Tibial nerve (tissue), 4 donors: ENCODE data around the gene DPM3. TPM values are rescaled to one million over a fixed set of nuclear protein-coding genes. Genes with fewer than 3 reads are reported as not detected.
A peak's percentile ranks its signal among the peaks of the same experiment; 100 is the strongest.

Experiments used
- DNase-seq, 2 donors: peaks; one replicate each; pipeline ENCODE4 v3.0.0-alpha.2; 2019; ENCODE audit warnings: low spot score in 2 of 2
- H3K27ac ChIP-seq, 4 donors: fragments of 200-600 bp; sonication (generic) in 3 of 4; one replicate each; pipeline ENCODE4 v1.5.1; 2017 to 2019; ENCODE audit warnings: mild to moderate bottlenecking in 1 of 4
- H3K27me3 ChIP-seq, 2 donors: fragments of 200-600 bp; sonication (generic) in 1 of 2; one replicate each; pipeline versions ENCODE4 v1.5.1 to v1.6.0; 2017 to 2019
- H3K36me3 ChIP-seq, 3 donors: fragments of 200-600 bp; sonication (generic); one replicate each; pipeline ENCODE4 v1.5.1; 2018 to 2019
- H3K4me1 ChIP-seq, 4 donors: fragments of 200-600 bp; sonication (generic) in 3 of 4; one replicate each; pipeline ENCODE4 v1.5.1; 2017 to 2019
- H3K4me3 ChIP-seq, 4 donors: fragments of 200-600 bp; sonication (generic) in 3 of 4; one replicate each; pipeline ENCODE4 v1.5.1; 2017 to 2019; ENCODE audit warnings: mild to moderate bottlenecking in 1 of 4, moderate library complexity in 1 of 4
- H3K9me3 ChIP-seq, 4 donors: fragments of 200-600 bp; sonication (generic) in 3 of 4; one replicate each; pipeline ENCODE4 v1.5.1; 2017 to 2019
- EP300 ChIP-seq, 2 donors: sonication (generic); formaldehyde crosslinking; IDR thresholded peaks; one replicate each; pipeline ENCODE4 v1.6.1; 2017; ENCODE audit warnings: antibody characterized with exemption in 2 of 2, mild to moderate bottlenecking in 1 of 2
- POLR2A ChIP-seq, 2 donors: fragments of 450-650 bp; IDR thresholded peaks; one replicate each; pipeline ENCODE4 v1.6.1; 2017; ENCODE audit warnings: antibody characterized with exemption in 2 of 2, mild to moderate bottlenecking in 2 of 2, moderate library complexity in 2 of 2
- WGBS, 2 donors: methylation state at CpG; one replicate each; pipeline ENCODE4 v1.1.5; 2018; 5-methylcytosine and 5-hydroxymethylcytosine counted together
- total RNA-seq, 4 donors: library from RNA; depleted of rRNA; stranded (reverse); fragments of >200 nt; gene quantifications; one replicate each; pipeline ENCODE4 v1.1.0, GENCODE V29; 2016
- TF ChIP-seq, protein P1 (sequence below), 5 experiments: fragments of 200-600 bp in 3 of 5; fragments of 450-650 bp in 2 of 5; sonication (generic) in 3 of 5; IDR thresholded peaks; one replicate each; pipeline ENCODE4 v1.5.1; 2016 to 2019; ENCODE audit warnings: antibody characterized with exemption in 5 of 5, mild to moderate bottlenecking in 3 of 5, moderate library complexity in 2 of 5

Gene DPM3
- total RNA-seq, 4 donors from 2014 or later, result 74.7 to 115 (median 95.6) TPM

GRCh38 chr1:155125946-155126555 is 14.3 kb downstream of the DPM3 start:
- peaks cover 0 to 2% (median 0%) of the 10 kb centered on the region in 3 donors for H3K36me3 ChIP-seq
- DNase-seq, result peak; percentile 54 to 58
- TF ChIP-seq EP300 (IDR thresholded peaks at IDR 0.05) (peak; percentile 16 to 66), POLR2A (IDR thresholded peaks at IDR 0.05) (peak; percentile 8 to 38)
- TF ChIP-seq, protein P1, sequence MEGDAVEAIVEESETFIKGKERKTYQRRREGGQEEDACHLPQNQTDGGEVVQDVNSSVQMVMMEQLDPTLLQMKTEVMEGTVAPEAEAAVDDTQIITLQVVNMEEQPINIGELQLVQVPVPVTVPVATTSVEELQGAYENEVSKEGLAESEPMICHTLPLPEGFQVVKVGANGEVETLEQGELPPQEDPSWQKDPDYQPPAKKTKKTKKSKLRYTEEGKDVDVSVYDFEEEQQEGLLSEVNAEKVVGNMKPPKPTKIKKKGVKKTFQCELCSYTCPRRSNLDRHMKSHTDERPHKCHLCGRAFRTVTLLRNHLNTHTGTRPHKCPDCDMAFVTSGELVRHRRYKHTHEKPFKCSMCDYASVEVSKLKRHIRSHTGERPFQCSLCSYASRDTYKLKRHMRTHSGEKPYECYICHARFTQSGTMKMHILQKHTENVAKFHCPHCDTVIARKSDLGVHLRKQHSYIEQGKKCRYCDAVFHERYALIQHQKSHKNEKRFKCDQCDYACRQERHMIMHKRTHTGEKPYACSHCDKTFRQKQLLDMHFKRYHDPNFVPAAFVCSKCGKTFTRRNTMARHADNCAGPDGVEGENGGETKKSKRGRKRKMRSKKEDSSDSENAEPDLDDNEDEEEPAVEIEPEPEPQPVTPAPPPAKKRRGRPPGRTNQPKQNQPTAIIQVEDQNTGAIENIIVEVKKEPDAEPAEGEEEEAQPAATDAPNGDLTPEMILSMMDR (IDR thresholded peaks at IDR 0.05), result no peak
- H3K9me3 ChIP-seq, result no peaks in the 10 kb centered on the region
- no peaks in the 10 kb centered on the region for H3K27me3 ChIP-seq
- H3K4me3 ChIP-seq, result peak overlapping the region; percentile 62 to 74 (median 64)
- peaks cover 0 to 60% (median 22%) of the 10 kb centered on the region in 4 donors for H3K4me1 ChIP-seq
- H3K27ac ChIP-seq, result peak overlapping the region; percentile 84 to 99 (median 88)
- WGBS, 2 donors, result 23 to 29% methylated on average over 27 to 48 of the region's 53 CpGs

- WGBS, 2 donors, result 51 to 65% methylated on average over 11 of the region's 11 CpGs
- no peak overlapping the region for H3K4me3 ChIP-seq
- no peaks in the 10 kb centered on the region for H3K36me3 ChIP-seq
- H3K27me3 ChIP-seq, result no peaks in the 10 kb centered on the region
- peak overlapping the region; percentile 84 to 99 (median 88) for H3K27ac ChIP-seq
- no peak for DNase-seq
- H3K4me1 ChIP-seq, result peaks cover 0 to 55% (median 22%) of the 10 kb centered on the region in 4 donors
- no peaks in the 10 kb centered on the region for H3K9me3 ChIP-seq
- TF ChIP-seq, protein P1 (IDR thresholded peaks at IDR 0.05), result no peak
- no peak for TF ChIP-seq POLR2A (IDR thresholded peaks at IDR 0.05)
- no peak for TF ChIP-seq EP300 (IDR thresholded peaks at IDR 0.05)
Measured at GRCh38 chr1:155125511-155125945, 14.8 kb downstream of the DPM3 start.

DNA sequence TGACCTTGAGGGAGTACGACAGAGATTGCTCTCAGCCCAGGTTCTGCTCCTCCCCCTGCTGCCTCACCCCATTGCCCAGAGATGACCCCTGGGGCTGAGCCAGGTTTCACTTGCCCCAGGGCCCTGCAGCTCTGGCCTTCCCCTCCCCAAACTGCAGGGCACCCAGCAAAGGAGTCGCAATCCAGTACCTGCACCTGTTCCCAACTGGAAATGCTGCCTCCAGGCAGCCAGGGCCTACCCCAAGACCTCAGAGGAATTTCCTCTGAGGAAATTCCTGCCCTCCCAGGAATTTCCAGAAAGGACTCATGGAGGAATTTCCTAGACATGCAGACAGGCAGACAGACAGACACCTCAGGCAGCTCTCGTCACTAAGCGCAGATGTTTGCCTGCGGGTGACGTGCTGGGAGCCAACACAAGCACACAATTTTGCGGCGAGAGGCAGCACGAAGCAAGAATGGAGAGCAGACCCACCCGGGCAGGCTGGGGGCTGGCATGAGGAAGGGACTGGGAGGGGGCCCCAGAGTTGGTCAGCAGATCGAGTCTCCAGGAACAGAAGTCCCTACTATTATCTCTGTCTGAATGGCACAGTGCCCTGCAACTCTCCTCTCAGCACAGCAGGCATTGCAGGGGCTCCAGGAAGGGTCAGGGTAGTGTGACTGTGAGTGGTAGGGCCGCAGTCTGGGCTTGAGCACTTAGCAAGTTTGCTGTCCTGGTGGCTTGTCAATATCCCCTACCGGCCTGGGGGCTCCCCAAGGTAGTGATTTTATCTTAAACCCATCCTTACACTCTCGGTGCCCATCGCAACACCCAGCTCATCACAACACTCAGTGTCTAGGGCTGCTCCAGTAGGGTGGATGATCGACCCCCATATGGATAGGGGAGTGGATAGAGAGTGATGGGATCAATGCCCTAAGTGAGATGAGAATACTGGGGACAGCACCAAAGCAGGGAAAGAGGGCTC is 15.5 kb downstream of the DPM3 start:
- Histone ChIP-seq H3K4me3 (no peak overlapping the region), H3K36me3 (no peaks in the 10 kb centered on the region), H3K4me1 (peaks cover 0 to 48% (median 19%) of the 10 kb centered on the region in 4 donors), H3K27me3 (no peaks in the 10 kb centered on the region), H3K9me3 (no peaks in the 10 kb centered on the region), H3K27ac (peak overlapping the region in 3 of 4 donors; percentile 17 to 99 (median 90))
- WGBS, 2 donors, result 71 to 79% methylated on average over 16 of the region's 16 CpGs
- no peak for DNase-seq
- TF ChIP-seq POLR2A (IDR thresholded peaks at IDR 0.05), result no peak
- TF ChIP-seq EP300 (IDR thresholded peaks at IDR 0.05), result no peak
- TF ChIP-seq, protein P1 (IDR thresholded peaks at IDR 0.05), result no peak

DNA sequence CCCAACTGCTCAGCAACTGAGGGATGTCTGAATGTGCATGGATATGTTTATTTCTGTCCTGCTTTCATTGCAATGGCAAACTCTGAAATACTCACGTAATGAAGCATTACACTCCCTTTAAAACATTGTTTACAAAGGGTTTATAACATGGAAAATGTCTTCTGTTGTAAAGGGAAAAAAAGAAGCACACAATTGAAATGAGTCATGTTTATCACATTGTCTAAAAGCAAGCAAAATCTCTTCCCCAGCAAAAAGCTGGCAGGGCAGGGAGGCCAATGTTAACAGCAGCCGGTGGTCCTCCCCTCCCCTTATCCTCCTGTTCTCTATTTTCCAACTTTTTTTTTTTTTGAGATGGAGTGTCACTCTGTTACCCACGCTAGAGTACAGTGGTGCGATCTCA is 16.5 kb downstream of the DPM3 start:
- Histone ChIP-seq H3K27me3 (no peaks in the 10 kb centered on the region), H3K4me1 (peaks cover 0 to 38% (median 16%) of the 10 kb centered on the region in 4 donors), H3K4me3 (no peak overlapping the region), H3K36me3 (no peaks in the 10 kb centered on the region), H3K27ac (peak overlapping the region in 1 of 4 donors; percentile 99), H3K9me3 (no peaks in the 10 kb centered on the region)
- 54 to 56% methylated on average over 4 of the region's 4 CpGs for WGBS, 2 donors
- TF ChIP-seq, protein P1 (IDR thresholded peaks at IDR 0.05), result no peak
- TF ChIP-seq POLR2A (IDR thresholded peaks at IDR 0.05) (no peak), EP300 (IDR thresholded peaks at IDR 0.05) (no peak)
- no peak for DNase-seq
